DMS153 treated with DMSO at 0.1 percent for 48 hours (cell line): ENCODE data around the gene THBS4.
"Not testable (repeated sequence)": the region's sequence is repeated elsewhere in the genome, so short reads cannot be mapped to it uniquely, and the experiment has no call there.

Source experiments
- DNase-seq: peaks from one replicate; lab custom pipeline; 2025; ENCODE audit not compliant: unreplicated experiment; lab: John Stamatoyannopoulos, UW

The THBS4 gene

GRCh38 chr5:80111376-80111990 lies 76.3 kb downstream of the THBS4 start:
- not testable (repeated sequence) for DNase-seq

- no peak for DNase-seq
These were observed 79.7 kb downstream of the THBS4 start for GRCh38 chr5:80114860-80115259.

- DNase-seq: no peak
These were observed 80.9 kb downstream of the THBS4 start for GRCh38 chr5:80116000-80116399.

- no peak for DNase-seq
These were observed 81.3 kb downstream of the THBS4 start for GRCh38 chr5:80116465-80116864.

GRCh38 chr5:80117446-80117845 lies 82.3 kb downstream of the THBS4 start:
- no peak for DNase-seq

GRCh38 chr5:80119372-80119771 lies 84.2 kb downstream of the THBS4 start:
- DNase-seq: no peak

GRCh38 chr5:80122579-80122978 lies 87.4 kb downstream of the THBS4 start:
- DNase-seq: no peak

- no peak for DNase-seq
These were observed 89.2 kb downstream of the THBS4 start for GRCh38 chr5:80124121-80124918.

- no peak for DNase-seq
These were observed 90.1 kb downstream of the THBS4 start for GRCh38 chr5:80125022-80125961.

- DNase-seq: no peak
These were observed 90.9 kb downstream of the THBS4 start for GRCh38 chr5:80125962-80126480.

- no peak for DNase-seq
These were observed 92.0 kb downstream of the THBS4 start for GRCh38 chr5:80127116-80127552.

GRCh38 chr5:80128141-80128540 lies 93.0 kb downstream of the THBS4 start:
- DNase-seq: no peak

- no peak for DNase-seq
These were observed 94.0 kb downstream of the THBS4 start for GRCh38 chr5:80129146-80129545.
